Stimulated activated CD4-positive, alpha-beta T cell treated with anti-CD3 and anti-CD28 coated beads, Interleukin-12 subunit alpha, Interleukin-12 subunit beta, amount 100 ng/mL, for 48 hours (primary cell): Measurements from ENCODE around the gene PCAT6.
"Not testable (repeated sequence)": the region's sequence is repeated elsewhere in the genome, so short reads cannot be mapped to it uniquely, and the experiment has no call there.

Experiments used
- DNase-seq, 3 donors: peaks; one replicate each; pipeline ENCODE4 v3.0.0-alpha.2; 2020; ENCODE audit warnings: low read depth in 2 of 3, low spot score in 1 of 3

PCAT6 gene

GRCh38 chr1:202806845-202807450 is 3.8 kb upstream of the PCAT6 start:
- peak in 1 of 3 donors; percentile 14 for DNase-seq

GRCh38 chr1:202807451-202807925 is 3.3 kb upstream of the PCAT6 start:
- peak in 2 of 3 donors; percentile 18 to 37 for DNase-seq

- DNase-seq: peak; percentile 41 to 53 (median 45)
Observed at GRCh38 chr1:202807926-202808757, 2.6 kb upstream of the PCAT6 start, which contains the start of gene KDM5B. Gene KDM5B, minus strand, starts transcription at chr1:202808421. Its CDS starts 116 bp downstream, at chr1:202808305.

- DNase-seq: no peak
Observed at GRCh38 chr1:202809597-202810159, 1.1 kb upstream of the PCAT6 start.

GRCh38 chr1:202810193-202810614 is 550 bp upstream of the PCAT6 start:
- DNase-seq: no peak

- DNase-seq: peak in 1 of 3 donors; percentile 23
Observed at GRCh38 chr1:202811296-202812175, 782 bp downstream of the PCAT6 start.

- no peak for DNase-seq
Observed at GRCh38 chr1:202812176-202813026, 1.6 kb downstream of the PCAT6 start.

GRCh38 chr1:202815120-202815519 is 4.4 kb downstream of the PCAT6 start:
- no peak for DNase-seq

- DNase-seq: no peak
Observed at GRCh38 chr1:202818819-202819218, 8.1 kb downstream of the PCAT6 start.

GRCh38 chr1:202821467-202821866 is 10.7 kb downstream of the PCAT6 start:
- DNase-seq: no peak

GRCh38 chr1:202825748-202826147 is 15.0 kb downstream of the PCAT6 start:
- no peak for DNase-seq

- not testable (repeated sequence) for DNase-seq
Observed at GRCh38 chr1:202829223-202829622, 18.5 kb downstream of the PCAT6 start.

GRCh38 chr1:202831906-202832305 is 21.2 kb downstream of the PCAT6 start:
- DNase-seq: no peak

- no peak for DNase-seq
Observed at GRCh38 chr1:202834771-202835547, 24.2 kb downstream of the PCAT6 start.

GRCh38 chr1:202835548-202836072 is 24.9 kb downstream of the PCAT6 start:
- DNase-seq: no peak

GRCh38 chr1:202836623-202837403 is 26.1 kb downstream of the PCAT6 start:
- DNase-seq: no peak

- no peak for DNase-seq
Observed at GRCh38 chr1:202837746-202838262, 27.1 kb downstream of the PCAT6 start.

- DNase-seq: no peak
Observed at GRCh38 chr1:202843081-202843480, 32.3 kb downstream of the PCAT6 start.
